CD14-positive monocyte (primary cell): Measurements from ENCODE around the gene HDAC4. TPM values are rescaled to one million over a fixed set of nuclear protein-coding genes. Genes with fewer than 3 reads are reported as not detected.

ENCODE experiments used
- DNase-seq, 3 donors: peaks; one replicate each; pipeline ENCODE4 v3.0.0-alpha.2; 2011 to 2022
- H2AFZ ChIP-seq: 2 replicates; pipeline ENCODE4 v1.6.0; 2012; ENCODE audit warnings: mild to moderate bottlenecking, low read depth, low read length, inconsistent platforms; ENCODE audit not compliant: insufficient read depth, poor library complexity, severe bottlenecking
- H3K27ac ChIP-seq, 2 donors: 1 replicate in 1 of 2; 2 replicates in 1 of 2; pipeline ENCODE4 v1.5.1; 2012 to 2013; ENCODE audit warnings: low read length in 2 of 2, control low read depth in 1 of 2, inconsistent platforms in 1 of 2, low read depth in 1 of 2, mild to moderate bottlenecking in 1 of 2
- H3K27me3 ChIP-seq, 2 donors: one replicate each; pipeline versions ENCODE4 v1.6.0 to v1.6.1; 2011 to 2013; ENCODE audit warnings: low read length in 2 of 2; ENCODE audit not compliant: control insufficient read depth in 2 of 2, insufficient read depth in 2 of 2
- H3K36me3 ChIP-seq, 2 donors: replicated peaks in 1 of 2; 1 replicate in 1 of 2; 2 replicates in 1 of 2; pipeline versions ENCODE4 v1.5.1 to v1.6.1; 2012 to 2013; ENCODE audit warnings: low read length in 2 of 2, control low read depth in 1 of 2, inconsistent platforms in 1 of 2, mild to moderate bottlenecking in 1 of 2; ENCODE audit not compliant: insufficient read depth in 2 of 2, control insufficient read depth in 1 of 2
- H3K4me1 ChIP-seq, 2 donors: 1 replicate in 1 of 2; 2 replicates in 1 of 2; pipeline versions ENCODE4 v1.5.1 to v1.6.1; 2012 to 2013; ENCODE audit warnings: low read length in 2 of 2, control low read depth in 1 of 2, inconsistent platforms in 1 of 2, mild to moderate bottlenecking in 1 of 2, moderate library complexity in 1 of 2; ENCODE audit not compliant: insufficient read depth in 2 of 2, control insufficient read depth in 1 of 2
- H3K4me2 ChIP-seq: replicated peaks from 2 replicates; pipeline ENCODE3; 2012; ENCODE audit warnings: low read length, moderate library complexity, mild to moderate bottlenecking; ENCODE audit not compliant: poor library complexity, severe bottlenecking; ENCODE audit errors: extremely low read depth
- H3K4me3 ChIP-seq, 3 experiments: fragments of 200-600 bp in 1 of 3; sonication (generic) in 1 of 3; replicated peaks in 1 of 3; 1 replicate in 2 of 3; 2 replicates in 1 of 3; pipeline ENCODE4 v1.5.1; 2011 to 2013; ENCODE audit warnings: low read length in 3 of 3, mild to moderate bottlenecking in 3 of 3, control low read depth in 2 of 3, low read depth in 2 of 3, inconsistent platforms in 1 of 3, moderate library complexity in 1 of 3
- H3K79me2 ChIP-seq: 2 replicates; pipeline ENCODE4 v1.6.0; 2012; ENCODE audit warnings: mild to moderate bottlenecking, control low read depth, inconsistent platforms, low read length, moderate library complexity; ENCODE audit not compliant: insufficient read depth
- H3K9ac ChIP-seq: 2 replicates; pipeline ENCODE4 v1.6.0; 2017; ENCODE audit warnings: low read length, mild to moderate bottlenecking; ENCODE audit not compliant: insufficient read depth, poor library complexity, severe bottlenecking
- H3K9me3 ChIP-seq, 2 donors: replicated peaks in 1 of 2; 1 replicate in 1 of 2; 2 replicates in 1 of 2; pipeline versions ENCODE4 v1.5.1 to v1.6.1; 2012 to 2013; ENCODE audit warnings: low read length in 2 of 2, control low read depth in 1 of 2; ENCODE audit not compliant: control insufficient read depth in 1 of 2, insufficient read depth in 1 of 2
- H4K20me1 ChIP-seq: 2 replicates; pipeline ENCODE4 v1.6.0; 2012; ENCODE audit warnings: mild to moderate bottlenecking, low read length, control low read depth, moderate library complexity; ENCODE audit not compliant: insufficient read depth
- H3K27ac Mint-ChIP-seq, 7 donors: one replicate each; pipeline ENCODE4 v1.8.0; 2020; ENCODE audit warnings: mild to moderate bottlenecking in 7 of 7, mixed read lengths in 7 of 7, moderate library complexity in 6 of 7, inconsistent platforms in 2 of 7
- H3K27me3 Mint-ChIP-seq, 3 donors: one replicate each; pipeline ENCODE4 v1.8.0; 2021 to 2022; ENCODE audit warnings: low read depth in 3 of 3, mild to moderate bottlenecking in 3 of 3, mixed read lengths in 3 of 3, moderate library complexity in 3 of 3, inconsistent platforms in 1 of 3
- H3K36me3 Mint-ChIP-seq, 2 donors: one replicate each; pipeline ENCODE4 v1.8.0; 2020; ENCODE audit warnings: mixed read lengths in 2 of 2, inconsistent platforms in 1 of 2, mild to moderate bottlenecking in 1 of 2
- H3K4me1 Mint-ChIP-seq: one replicate; pipeline ENCODE4 v1.8.0; 2020; ENCODE audit warnings: mild to moderate bottlenecking, mixed read lengths
- H3K4me3 Mint-ChIP-seq, 2 donors: one replicate each; pipeline ENCODE4 v1.8.0; 2020; ENCODE audit warnings: mild to moderate bottlenecking in 2 of 2, mixed read lengths in 2 of 2, moderate library complexity in 1 of 2
- H3K9me3 Mint-ChIP-seq, 7 donors: one replicate each; pipeline ENCODE4 v1.8.0; 2020 to 2022; ENCODE audit warnings: mixed read lengths in 7 of 7, mild to moderate bottlenecking in 6 of 7, moderate library complexity in 6 of 7, inconsistent platforms in 2 of 7
- WGBS: methylation state at CpG from one replicate; pipeline ENCODE4 v1.1.5; 2013; ENCODE audit warnings: missing lambda C conversion rate; ENCODE audit not compliant: insufficient coverage; 5-methylcytosine and 5-hydroxymethylcytosine counted together
- intact Hi-C, 2 donors: fragments of 100-400 bp; cut with micrococcal nuclease; formaldehyde crosslinking; loops; one replicate each; pipeline versions ENCODE4 v1.15.0 to v1.15.1; 2023
- polyA plus RNA-seq, 3 donors: library from polyadenylated mRNA; depleted of rRNA in 1 of 3; unstranded in 2 of 3; stranded (reverse) in 1 of 3; fragments of 300-500 nt in 2 of 3; fragments of >200 nt in 1 of 3; fragmentation: Illumina TruSeq in 2 of 3; gene quantifications; 1 replicate in 2 of 3; 2 replicates in 1 of 3; pipeline ENCODE4 v1.2.3, GENCODE V29; 2012 to 2021
- TF ChIP-seq, protein P1 (sequence below): fragments of 200-600 bp; IDR thresholded peaks from one replicate; pipeline ENCODE4 v1.8.0; 2022; ENCODE audit warnings: antibody characterized with exemption, mild to moderate bottlenecking

Gene HDAC4
- polyA plus RNA-seq, 3 donors, result 3.3 to 23.0 (median 4.5) TPM

DNA sequence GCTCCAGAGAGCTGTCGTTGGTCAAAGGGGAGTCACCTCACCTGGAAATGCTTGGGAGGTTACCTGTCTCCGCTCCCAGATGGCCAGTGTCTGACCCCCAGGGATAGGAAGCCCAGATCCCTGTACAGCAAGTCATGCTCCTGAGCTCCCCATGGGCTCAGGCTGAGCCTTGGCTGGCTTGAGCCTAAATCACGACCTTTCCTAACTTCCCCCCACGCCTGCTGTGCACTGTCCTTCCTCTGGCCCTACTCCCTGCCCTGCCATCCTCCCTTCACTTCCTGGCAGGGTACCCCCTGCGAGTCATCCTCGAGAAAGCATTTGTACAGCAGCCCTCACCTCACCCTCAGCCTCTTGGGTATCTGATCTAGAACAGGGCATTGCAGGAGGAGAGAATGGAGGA is 9.2 kb upstream of the HDAC4 start:
- TF ChIP-seq, protein P1, sequence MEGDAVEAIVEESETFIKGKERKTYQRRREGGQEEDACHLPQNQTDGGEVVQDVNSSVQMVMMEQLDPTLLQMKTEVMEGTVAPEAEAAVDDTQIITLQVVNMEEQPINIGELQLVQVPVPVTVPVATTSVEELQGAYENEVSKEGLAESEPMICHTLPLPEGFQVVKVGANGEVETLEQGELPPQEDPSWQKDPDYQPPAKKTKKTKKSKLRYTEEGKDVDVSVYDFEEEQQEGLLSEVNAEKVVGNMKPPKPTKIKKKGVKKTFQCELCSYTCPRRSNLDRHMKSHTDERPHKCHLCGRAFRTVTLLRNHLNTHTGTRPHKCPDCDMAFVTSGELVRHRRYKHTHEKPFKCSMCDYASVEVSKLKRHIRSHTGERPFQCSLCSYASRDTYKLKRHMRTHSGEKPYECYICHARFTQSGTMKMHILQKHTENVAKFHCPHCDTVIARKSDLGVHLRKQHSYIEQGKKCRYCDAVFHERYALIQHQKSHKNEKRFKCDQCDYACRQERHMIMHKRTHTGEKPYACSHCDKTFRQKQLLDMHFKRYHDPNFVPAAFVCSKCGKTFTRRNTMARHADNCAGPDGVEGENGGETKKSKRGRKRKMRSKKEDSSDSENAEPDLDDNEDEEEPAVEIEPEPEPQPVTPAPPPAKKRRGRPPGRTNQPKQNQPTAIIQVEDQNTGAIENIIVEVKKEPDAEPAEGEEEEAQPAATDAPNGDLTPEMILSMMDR, result no peak
- no peaks in the 10 kb centered on the region for H3K36me3 ChIP-seq
- Mint-ChIP-seq H3K27ac (no peak overlapping the region), H3K4me3 (no peak overlapping the region), H3K36me3 (peaks cover 3 to 5% of the 10 kb centered on the region in 2 donors), H3K27me3 (peaks cover 0 to 7% (median 1%) of the 10 kb centered on the region in 3 donors), H3K9me3 (peaks cover 13 to 33% (median 21%) of the 10 kb centered on the region in 7 donors), H3K4me1 (peaks cover 10% of the 10 kb centered on the region)
- H3K4me3 ChIP-seq, result no peak overlapping the region
- H4K20me1 ChIP-seq, result no peaks in the 10 kb centered on the region
- H3K27ac ChIP-seq, result no peak overlapping the region
- no peak overlapping the region for H2AFZ ChIP-seq
- no peaks in the 10 kb centered on the region for H3K79me2 ChIP-seq
- no peak overlapping the region for H3K9ac ChIP-seq
- H3K4me1 ChIP-seq, result no peaks in the 10 kb centered on the region
- no peak for DNase-seq
- H3K4me2 ChIP-seq, result no peak overlapping the region
- peaks cover 0 to 6% of the 10 kb centered on the region in 2 donors for H3K9me3 ChIP-seq
- intact Hi-C loops, result loop anchor here in 1 of 2 donors (10.0 kb wide), 1 partner anchor 65 kb away; no protein-coding TSS in a partner anchor
- H3K27me3 ChIP-seq, result no peaks in the 10 kb centered on the region
- 95% methylated on average over 4 of the region's 6 CpGs for WGBS

DNA sequence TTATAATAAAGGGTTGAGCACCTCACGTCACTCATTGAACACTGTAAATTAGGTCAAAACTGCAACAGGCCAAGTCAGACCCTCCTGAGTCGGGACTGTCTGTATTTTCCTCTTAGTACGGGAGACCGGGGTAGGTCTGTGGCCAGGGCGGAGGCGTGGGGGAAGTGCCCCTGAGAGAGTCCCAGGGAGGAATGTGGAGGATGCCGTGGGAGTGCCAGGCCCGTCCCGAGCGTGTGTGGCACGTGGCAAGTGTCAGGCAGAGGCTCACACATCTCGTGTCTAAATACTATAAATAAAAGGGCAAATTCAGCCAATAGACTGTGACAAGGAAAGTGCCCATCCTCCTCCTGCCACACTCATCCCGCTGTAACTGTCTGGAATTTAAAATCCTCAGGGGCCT is 6.3 kb upstream of the HDAC4 start:
- Mint-ChIP-seq H3K27me3 (peaks cover 0 to 9% (median 5%) of the 10 kb centered on the region in 3 donors), H3K4me3 (no peak overlapping the region), H3K4me1 (peaks cover 11% of the 10 kb centered on the region), H3K27ac (no peak overlapping the region), H3K36me3 (no peaks in the 10 kb centered on the region), H3K9me3 (peaks cover 3 to 19% (median 7%) of the 10 kb centered on the region in 7 donors)
- Histone ChIP-seq H3K4me1 (peaks cover 6% of the 10 kb centered on the region in 2 donors), H3K27me3 (no peaks in the 10 kb centered on the region), H4K20me1 (no peaks in the 10 kb centered on the region), H3K27ac (no peak overlapping the region), H3K36me3 (no peaks in the 10 kb centered on the region), H2AFZ (no peak overlapping the region), H3K79me2 (no peaks in the 10 kb centered on the region), H3K4me3 (no peak overlapping the region), H3K9me3 (peaks cover 0 to 2% of the 10 kb centered on the region in 2 donors), H3K9ac (no peak overlapping the region), H3K4me2 (no peak overlapping the region)
- DNase-seq, result no peak
- intact Hi-C loops, result no loop called here
- WGBS, result 97% methylated on average over 3 of the region's 13 CpGs
- TF ChIP-seq, protein P1, result no peak
